HG03520 (cell line): ENCODE data around the gene EOGT.

ENCODE experiments used
- ATAC-seq: cut with Tn5 transposase; IDR thresholded peaks from one replicate; pipeline ENCODE4 v1.9.1; 2021; ENCODE audit warnings: mild to moderate bottlenecking, moderate library complexity; ENCODE audit not compliant: unreplicated experiment

The EOGT gene

DNA sequence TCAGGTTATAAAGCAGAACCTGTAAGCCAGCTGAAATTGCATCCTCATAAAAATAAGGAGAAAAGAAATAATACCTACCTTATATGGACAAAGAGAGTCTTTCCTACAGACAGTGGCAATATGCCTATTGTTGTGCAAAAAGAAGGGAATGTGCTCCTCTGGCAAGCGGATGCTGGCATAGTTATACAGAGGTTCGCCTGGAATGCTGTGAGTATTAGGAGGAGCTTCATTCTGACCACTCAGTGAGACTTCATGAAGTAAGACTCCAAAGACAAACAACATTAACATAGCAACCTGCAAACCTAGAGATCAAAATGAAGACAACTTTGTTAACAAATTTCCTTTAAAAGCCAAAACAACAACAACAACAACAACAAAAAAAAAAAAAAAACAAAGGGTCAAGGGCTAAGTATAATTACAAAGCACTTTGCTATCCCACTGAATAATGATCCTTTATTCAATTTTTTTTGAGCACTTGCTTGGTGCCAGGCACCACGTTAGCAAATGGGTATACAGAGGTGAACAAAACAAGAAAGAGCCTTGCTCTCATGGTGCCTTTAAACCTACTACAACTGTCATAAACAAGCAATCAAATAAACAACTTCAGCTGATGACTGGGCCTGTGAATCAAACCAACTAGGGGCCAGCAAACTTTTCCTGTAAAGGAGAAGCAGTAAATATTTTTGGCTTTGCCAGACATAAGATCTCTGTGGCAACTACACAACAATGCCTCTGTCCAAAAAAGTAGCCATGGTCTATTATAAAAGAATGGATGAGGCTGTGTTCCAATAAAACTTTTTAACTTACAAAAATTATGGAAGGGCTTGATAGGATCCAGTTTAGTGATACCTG lies 3.7 kb downstream of the EOGT start:
- ATAC-seq = no peak

DNA sequence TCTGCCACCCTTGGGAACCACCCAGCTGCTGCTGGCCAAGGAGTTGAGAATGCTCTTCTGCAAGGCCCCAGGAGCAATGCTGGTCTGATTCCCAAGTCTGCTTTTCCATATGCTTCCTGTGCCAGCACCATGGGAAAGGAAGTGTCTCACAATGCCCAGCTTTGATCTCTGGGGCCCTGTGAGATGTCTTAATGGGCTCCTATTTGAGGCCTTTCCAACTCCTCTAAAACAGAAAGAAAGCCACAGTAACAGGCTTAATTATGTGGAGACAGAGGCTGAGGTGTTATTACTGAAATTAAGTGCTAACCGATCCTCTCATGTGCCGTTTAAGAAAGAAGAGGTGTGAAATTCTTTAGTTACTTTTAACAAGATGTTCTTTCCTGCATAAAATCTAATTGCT lies 4.5 kb downstream of the EOGT start:
- ATAC-seq = no peak

DNA sequence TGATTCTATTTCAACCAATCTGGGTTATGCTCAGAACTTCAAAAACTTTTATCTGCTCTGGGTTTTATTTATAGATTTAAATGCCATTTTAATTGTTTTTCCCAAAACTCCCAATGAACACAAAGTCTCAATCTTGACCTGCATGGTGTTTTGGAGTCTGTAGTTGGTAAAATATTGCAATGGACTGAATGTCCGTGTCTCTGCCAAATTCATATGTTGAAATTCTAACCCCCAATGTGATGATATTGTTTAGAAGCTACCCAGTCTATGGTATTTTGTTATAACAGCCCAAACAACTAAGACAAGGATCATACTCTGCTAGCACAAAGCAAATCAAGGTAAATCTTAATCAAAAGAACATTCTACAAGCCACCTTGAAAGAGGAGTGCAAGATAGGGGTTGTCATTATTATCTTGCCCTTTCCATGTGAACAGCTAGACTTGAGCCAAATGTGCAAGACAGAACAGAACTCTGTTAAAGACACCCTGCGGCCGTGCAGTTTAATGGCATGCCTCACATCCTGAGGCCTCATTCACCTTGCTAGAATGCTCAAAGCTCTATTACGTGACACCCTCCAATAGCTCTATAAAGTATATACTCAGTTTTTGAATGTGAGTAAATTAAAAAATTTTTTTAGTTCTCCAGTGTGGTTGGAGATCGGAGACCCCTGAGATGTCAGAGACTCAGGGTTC lies 7.5 kb downstream of the EOGT start:
- ATAC-seq = no peak

- no peak for ATAC-seq
These were observed 8.3 kb downstream of the EOGT start for GRCh38 chr3:69005071-69005790.

GRCh38 chr3:69004138-69004537 lies 9.3 kb downstream of the EOGT start:
- no peak for ATAC-seq

GRCh38 chr3:68999605-69000004 lies 13.9 kb downstream of the EOGT start:
- ATAC-seq = no peak

- ATAC-seq = no peak
These were observed 14.3 kb downstream of the EOGT start for GRCh38 chr3:68999158-68999557.

- ATAC-seq = no peak
These were observed 15.6 kb downstream of the EOGT start for GRCh38 chr3:68997887-68998286.

DNA sequence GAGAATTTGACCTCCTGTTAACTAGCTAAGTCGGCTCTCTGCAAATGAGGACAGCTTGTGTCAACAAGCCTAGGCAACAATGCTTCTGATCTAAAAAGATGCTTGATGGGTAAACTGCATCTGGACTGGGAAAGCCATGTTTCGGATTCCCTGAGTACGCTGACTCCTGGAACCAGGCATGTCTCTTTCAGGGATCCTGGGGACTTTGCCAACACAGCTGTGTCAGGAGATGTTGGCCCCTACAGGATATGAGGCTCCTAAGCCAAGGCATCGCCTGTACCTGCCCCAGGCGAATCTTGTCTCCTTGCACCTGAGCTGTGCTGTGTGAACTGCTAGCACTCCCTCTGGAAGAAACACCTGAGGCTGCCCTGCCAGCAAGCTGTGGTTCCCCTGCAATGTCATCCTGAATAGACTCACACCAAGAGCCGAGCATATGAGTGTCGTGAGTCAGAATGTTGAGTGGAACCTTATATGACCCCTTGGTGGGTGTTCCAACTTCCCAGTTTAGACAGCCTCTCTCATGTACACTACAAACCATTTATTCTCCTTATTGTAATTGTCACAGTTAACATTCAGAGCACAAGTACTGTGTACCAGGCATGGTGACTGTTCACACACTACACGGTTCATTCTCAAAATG lies 17.0 kb downstream of the EOGT start:
- ATAC-seq = no peak

- ATAC-seq = no peak
These were observed 24.7 kb downstream of the EOGT start for GRCh38 chr3:68988740-68989139.

DNA sequence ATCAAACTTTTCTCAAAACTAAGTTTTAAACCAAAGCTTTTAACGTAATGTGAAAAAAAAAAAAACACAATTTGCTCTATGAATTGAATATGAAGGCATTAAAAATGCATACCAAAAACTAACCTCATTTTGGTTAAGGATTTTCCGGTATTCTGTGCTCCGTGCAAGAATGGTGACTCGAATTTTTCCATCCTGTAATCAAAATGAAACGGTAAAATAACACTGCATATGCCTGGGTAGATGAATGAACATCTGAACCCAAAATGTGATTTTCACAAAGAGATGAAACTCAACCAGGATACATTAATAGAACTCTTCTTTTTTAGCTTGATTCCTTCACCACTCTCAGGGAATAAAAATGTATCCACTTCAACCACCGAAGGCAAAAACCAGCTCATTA lies 26.2 kb downstream of the EOGT start:
- ATAC-seq = no peak

- ATAC-seq = no peak
These were observed 26.8 kb downstream of the EOGT start for GRCh38 chr3:68986496-68987208.

GRCh38 chr3:68985146-68985790 lies 28.2 kb downstream of the EOGT start:
- no peak for ATAC-seq

GRCh38 chr3:68984011-68984530 lies 29.4 kb downstream of the EOGT start:
- ATAC-seq = no peak

- ATAC-seq = no peak
These were observed 35.9 kb downstream of the EOGT start for GRCh38 chr3:68977486-68978167.

- no peak for ATAC-seq
These were observed 38.8 kb downstream of the EOGT start for GRCh38 chr3:68974711-68975110.

- ATAC-seq = no peak
These were observed 39.8 kb downstream of the EOGT start for GRCh38 chr3:68973639-68974038.

DNA sequence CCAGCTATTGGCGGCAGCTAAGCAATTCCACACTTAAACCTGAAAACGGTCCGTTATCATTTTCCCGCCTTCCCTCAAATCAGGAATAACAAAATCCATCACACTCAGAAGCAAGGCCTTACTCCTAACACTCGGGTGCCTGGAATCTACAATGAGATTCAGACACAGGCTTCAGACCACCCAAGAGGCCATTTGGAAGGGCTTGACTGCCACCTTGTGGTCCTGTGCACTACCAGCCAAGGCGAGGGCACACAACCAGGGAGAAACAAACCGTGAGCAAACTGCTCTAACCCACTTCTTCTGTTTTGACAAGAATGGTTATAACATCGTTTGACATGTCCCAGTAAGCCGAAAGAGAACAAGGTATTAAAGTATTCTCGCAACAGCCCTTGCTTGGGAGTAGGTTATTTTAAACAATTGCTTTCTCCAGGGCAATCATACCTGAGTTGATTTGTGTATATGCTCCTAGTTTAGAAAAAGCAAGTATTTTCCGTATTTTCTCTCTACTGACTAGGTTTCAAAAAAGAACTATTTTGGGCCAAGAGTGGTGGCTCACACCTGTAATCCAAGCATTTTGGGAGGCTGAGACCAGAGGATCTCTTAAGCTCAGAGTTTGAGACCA lies 41.0 kb downstream of the EOGT start:
- peak; percentile 89 for ATAC-seq

GRCh38 chr3:68964694-68965093 lies 48.8 kb downstream of the EOGT start:
- ATAC-seq = no peak
